SIG-M5 treated with dmso at 0.1 percent for 504 hours (cell line): Measurements from ENCODE around the gene FREM1.

Experiments used
- DNase-seq: peaks from one replicate; lab custom pipeline; 2025; ENCODE audit not compliant: unreplicated experiment; lab: John Stamatoyannopoulos, UW

Gene FREM1

GRCh38 chr9:14822666-14823065 is 87.6 kb downstream of the FREM1 start:
- DNase-seq, result no peak

GRCh38 chr9:14819183-14819582 is 91.0 kb downstream of the FREM1 start:
- DNase-seq, result no peak

- no peak for DNase-seq
Observed at GRCh38 chr9:14814249-14814628, 96.0 kb downstream of the FREM1 start.

DNA sequence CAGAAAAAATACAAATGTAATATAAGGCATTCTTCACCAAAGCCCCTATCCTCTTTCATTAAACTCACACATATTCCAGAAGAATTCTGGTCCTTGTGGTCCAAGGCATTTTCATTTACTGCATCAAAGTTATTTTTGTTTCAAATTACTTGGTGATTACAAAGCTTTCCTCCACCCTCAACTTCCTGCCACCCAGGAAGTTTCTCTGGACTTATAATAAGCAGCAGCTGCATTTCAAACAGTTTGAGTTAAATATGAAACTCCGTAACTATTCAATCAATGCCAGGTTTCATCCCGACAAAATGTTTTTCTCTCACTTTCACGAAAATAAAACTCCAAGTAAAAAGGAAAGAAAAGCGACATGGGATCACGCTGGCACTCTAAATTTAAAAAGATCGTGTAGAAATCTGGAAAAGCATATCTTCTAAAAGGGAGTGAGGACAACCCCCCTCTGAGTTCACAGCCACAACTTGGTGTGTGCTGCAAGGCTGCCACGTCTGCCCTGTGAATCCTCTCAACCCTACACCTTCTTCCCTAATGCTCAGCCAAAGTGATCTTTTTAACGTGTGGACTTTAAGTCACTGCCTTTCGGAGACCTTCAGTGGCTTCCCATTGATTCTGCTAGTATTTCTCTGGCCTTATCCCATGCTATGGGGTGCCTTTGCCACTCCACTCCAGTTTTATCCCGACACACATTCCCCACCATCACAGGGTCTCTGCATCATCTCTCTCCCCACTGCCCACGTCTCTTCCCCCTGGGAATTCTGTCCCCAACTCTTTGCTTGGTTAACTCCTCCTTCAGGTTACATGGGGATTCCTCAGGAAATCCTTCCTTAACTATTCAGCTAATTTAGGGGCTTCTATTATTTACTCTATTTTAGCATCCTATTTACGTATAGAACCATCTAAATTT is 96.6 kb downstream of the FREM1 start:
- no peak for DNase-seq

GRCh38 chr9:14812806-14813205 is 97.4 kb downstream of the FREM1 start:
- no peak for DNase-seq

DNA sequence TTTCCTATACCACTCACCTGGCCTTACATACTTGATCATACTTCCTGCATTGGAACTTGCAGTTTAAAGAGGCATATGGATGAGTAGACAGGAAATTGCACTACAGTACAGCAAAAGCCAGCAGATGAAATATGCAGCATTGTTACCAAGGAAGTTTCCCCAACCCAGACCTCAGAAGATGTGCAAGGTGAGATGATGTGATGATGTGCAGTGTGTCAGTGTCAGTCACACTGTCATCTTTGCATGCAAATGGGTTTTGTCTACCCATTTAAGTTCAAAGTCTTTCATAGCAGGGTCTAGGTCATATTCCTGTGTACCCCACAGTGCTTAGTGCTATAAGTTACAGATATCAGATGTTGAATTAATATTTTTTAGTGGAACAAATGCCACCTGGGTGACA is 98.4 kb downstream of the FREM1 start:
- no peak for DNase-seq

DNA sequence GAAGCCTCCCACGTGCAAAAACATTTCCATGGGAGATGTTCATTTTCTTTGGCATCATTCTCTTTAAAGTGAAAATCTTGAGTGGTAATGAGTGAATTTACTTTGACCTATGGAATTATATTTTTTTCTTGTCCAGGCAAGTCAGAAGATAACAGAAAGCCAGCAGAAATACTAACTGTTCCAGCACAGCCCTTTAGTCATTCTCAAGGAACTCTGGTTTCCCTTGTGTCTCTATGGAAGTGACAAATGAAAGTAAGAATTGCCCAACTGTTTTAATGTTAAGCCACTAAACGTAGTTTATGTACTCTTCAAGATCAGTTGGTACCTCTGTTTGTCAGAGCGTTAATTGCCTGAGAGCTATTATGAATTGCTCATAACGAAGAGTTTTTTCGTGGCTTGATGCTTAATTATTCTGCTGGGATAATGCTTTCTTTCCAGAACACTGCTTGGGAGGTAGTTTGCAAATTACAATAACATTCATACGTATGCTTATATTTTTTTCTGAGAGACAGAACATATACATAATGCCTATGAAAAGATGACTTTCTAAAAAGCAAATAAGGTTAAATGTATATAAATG is 103.2 kb downstream of the FREM1 start:
- DNase-seq, result no peak

GRCh38 chr9:14799030-14799429 is 111.2 kb downstream of the FREM1 start:
- DNase-seq, result no peak

- no peak for DNase-seq
Observed at GRCh38 chr9:14797435-14797834, 112.8 kb downstream of the FREM1 start.

GRCh38 chr9:14793389-14793788 is 116.8 kb downstream of the FREM1 start:
- no peak for DNase-seq

- DNase-seq, result no peak
Observed at GRCh38 chr9:14790628-14791027, 119.6 kb downstream of the FREM1 start.

DNA sequence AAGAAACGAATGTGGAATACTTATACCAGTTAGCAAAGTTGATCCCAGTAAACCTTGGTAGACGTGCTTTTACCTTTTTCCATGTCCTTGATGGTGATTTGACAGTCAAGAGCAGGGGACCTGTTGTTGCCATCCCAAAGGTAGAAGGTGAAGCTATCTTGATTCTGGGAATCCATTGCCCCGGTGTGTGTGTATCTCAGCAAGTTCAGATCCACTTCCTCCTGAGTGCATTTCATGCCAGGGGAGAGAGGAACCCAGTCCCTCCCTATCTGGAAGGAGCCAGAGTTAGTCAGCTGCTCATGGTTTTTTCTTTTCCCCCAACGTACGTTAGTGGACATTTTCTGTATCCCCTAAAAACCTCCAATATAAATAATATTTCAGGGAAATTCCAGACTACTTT is 121.4 kb downstream of the FREM1 start:
- no peak for DNase-seq

GRCh38 chr9:14783358-14783757 is 126.9 kb downstream of the FREM1 start:
- no peak for DNase-seq

DNA sequence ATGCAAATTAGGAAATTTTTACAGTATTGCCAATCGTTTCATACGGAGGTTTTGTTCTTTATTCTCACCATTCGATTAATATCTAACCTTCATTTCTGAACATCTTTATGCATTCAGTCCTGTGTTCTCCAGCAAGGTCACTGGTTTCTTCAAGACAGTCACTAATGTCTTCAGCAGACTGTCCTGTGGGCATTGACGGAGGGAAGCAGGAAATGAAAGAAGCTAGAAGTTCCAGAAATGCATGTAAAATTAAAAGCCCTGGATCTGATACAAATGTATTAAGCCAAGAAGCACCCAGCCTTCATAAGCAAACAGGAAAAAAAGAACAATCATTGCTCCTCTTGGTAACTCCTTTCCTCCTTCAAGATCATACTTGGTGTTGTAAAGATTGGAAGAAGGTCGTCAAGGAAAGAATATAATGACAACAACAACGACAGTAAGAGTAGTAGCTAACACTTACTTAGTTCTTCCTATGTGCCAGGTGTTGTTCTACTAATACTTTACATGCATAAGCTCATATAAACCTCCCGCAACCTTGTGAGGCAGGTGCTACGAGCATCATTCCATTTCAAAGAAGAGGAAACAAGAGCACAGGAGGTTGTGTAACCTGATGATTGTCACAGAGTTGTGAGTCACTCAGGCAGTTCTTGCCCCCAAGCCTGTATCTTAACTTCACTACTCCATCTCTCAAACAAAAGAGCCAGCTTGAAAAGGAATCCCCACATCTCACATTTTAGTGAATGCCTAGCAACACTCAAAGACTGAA is 127.8 kb downstream of the FREM1 start:
- DNase-seq, result no peak

- no peak for DNase-seq
Observed at GRCh38 chr9:14780693-14781092, 129.5 kb downstream of the FREM1 start.

GRCh38 chr9:14780251-14780650 is 130.0 kb downstream of the FREM1 start:
- no peak for DNase-seq

GRCh38 chr9:14779566-14780022 is 130.6 kb downstream of the FREM1 start:
- no peak for DNase-seq

DNA sequence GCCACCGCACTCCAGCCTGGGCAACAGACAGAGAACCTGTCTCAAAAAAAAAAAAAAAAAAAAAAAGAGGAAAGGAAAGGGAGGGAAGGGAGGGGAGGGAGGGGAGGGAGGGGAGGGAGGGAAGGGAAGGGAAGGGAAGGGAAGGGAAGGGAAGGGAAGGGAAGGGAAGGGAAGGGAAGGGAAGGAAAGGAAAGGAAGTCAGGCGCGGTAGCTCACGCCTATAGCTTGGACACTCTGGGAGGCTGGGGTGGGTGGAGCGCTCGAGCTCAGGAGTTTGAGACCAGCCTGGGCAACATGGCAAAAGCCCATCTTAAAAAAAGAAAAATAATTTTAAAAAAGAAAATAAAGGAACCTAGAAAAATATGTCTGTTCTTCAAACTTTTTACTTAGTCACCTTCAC is 131.7 kb downstream of the FREM1 start:
- DNase-seq, result no peak

GRCh38 chr9:14775917-14776316 is 134.3 kb downstream of the FREM1 start:
- DNase-seq, result no peak

DNA sequence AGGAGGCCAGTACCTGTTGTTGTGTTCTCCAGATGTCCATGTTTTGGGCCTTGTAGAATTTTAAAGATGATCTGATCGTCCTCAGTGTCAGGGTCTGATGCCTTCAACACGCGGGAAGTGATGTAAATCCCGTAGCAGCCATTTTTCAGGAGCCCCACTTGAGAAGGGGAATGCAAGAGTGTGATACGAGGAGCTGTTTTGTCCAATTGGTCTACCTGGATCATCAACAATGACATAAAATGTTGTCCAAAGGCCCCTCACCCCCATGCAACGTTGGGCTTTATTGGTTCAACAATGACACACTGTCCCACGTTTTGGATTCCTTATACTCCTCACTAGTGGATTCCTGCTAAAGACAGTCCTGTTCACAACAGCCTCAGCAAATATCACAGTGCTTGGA is 139.6 kb downstream of the FREM1 start:
- DNase-seq, result no peak

- no peak for DNase-seq
Observed at GRCh38 chr9:14769230-14769571, 141.0 kb downstream of the FREM1 start.
